Brain pericyte (primary cell): ENCODE data around the gene STX3.
"Not testable (repeated sequence)": the region's sequence is repeated elsewhere in the genome, so short reads cannot be mapped to it uniquely, and the experiment has no call there.

Experiments
- DNase-seq: peaks from one replicate; pipeline ENCODE4 v3.0.0-alpha.2; 2012; ENCODE audit warnings: low read depth, low spot score

The STX3 gene

DNA sequence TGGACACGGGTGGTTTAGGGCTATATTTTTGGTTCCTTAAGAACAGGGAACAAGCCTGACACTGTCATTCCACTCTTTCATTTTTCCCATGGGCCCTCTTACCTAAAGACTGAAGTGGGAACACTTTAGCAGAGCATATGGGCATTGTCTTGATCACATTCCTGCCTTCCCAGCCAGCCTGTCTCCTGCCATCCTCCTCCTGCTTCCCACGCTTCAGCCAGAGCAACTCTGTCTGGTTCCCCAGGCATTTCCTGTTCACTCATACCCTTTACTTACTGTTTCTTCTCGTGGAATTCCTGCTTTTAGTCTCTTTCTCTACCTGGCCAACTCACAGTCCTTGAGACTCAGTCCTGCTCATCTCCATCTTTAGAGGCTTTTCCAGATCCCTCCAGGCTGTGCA, 32.6 kb downstream of the STX3 start:
- no peak for DNase-seq

DNA sequence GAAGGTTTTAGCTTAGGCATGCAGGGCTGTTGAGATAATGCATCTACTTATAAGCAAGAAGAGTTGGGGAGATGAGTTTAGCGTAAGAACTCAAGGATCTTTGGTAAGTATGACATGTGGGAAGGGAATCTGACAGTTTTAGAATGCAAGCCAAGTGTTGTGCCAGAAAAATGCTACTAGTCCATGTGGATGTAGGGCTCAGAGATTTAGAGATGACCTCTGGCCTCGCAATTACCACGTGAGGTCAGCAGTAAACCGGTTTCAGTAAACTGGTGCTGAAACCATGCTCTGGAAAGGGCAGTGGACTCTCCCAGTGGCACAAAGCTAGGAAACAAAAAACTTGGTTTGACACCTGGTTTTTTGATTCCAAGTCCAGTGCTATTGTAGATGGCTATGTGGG, 36.5 kb downstream of the STX3 start:
- DNase-seq, result no peak

- no peak for DNase-seq
Observed at GRCh38 chr11:59792507-59792906, 37.3 kb downstream of the STX3 start.

DNA sequence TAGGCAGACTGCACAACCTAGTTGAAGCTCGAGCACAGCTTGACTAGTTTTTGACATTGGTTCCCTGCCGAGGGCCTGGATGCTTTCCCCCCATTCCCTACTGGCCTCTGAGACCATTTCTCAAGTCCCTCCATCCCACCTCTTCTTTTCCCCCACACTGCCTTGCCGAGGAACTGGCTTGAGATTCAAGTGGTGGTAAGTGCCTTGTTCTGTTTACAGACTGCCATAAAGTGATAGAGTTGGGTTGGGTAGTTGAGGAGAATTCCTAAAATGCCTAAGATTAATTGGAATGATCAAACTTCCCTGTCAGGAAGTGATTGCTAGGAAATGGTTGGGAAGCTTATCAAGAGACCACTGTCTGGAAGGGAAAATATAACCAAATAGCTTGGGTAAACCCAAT, 39.2 kb downstream of the STX3 start:
- no peak for DNase-seq

DNA sequence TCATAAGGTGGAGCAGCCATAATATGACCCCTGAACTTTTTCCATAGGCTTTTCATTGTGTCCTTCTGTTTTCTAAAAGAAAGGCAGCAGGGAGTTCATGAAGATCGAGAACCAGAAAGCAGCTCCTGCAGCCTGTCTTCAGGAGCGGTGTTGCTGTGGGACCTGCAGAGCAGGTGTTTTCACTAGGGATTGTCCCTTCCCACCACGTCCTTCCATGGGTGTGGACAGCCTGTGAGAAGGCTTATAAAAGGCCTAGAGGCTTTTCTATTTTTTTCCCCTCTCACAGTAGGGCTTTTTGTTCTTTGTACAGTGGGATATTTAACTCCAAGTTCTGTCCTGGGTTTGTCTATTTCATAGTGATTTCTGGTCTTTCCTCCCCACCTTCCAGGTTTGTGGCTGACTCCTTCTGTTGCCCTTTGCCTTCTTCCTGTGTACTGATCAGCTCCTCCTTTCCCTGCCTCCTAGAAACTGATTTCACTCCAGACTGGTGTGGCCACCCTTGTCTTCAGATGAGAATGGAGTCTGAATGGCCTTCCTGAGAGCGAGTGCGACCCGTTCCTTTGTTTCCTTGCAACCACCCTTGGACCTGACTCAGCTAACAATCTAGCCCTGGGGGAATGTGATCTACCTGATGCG, 45.3 kb downstream of the STX3 start:
- DNase-seq, result no peak

DNA sequence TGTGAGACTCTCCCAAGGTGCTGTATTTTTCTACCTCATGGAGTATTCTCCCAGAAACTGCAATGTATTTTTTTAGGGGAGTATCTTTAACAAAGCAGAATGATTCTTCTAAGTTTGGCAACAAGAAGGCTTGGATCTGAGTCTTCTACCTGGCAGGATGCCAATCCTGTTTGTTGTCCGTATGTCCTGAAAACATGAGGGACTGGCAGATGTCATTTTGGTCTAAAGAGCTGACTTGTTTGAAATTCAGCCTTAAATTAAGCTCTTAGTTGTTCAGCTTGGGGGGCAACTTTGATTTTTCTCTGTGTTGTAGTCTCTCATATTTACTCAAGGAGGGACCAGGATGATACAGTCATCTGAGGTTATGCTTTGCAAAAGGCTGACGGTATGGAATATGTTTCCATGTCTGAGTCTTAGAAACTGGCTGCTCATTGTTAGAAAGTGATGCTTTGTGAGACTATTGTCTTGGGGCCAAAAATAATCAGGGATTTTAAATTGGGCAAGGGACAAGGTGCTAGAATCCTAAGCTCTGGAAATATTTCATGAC, 46.1 kb downstream of the STX3 start:
- no peak for DNase-seq

DNA sequence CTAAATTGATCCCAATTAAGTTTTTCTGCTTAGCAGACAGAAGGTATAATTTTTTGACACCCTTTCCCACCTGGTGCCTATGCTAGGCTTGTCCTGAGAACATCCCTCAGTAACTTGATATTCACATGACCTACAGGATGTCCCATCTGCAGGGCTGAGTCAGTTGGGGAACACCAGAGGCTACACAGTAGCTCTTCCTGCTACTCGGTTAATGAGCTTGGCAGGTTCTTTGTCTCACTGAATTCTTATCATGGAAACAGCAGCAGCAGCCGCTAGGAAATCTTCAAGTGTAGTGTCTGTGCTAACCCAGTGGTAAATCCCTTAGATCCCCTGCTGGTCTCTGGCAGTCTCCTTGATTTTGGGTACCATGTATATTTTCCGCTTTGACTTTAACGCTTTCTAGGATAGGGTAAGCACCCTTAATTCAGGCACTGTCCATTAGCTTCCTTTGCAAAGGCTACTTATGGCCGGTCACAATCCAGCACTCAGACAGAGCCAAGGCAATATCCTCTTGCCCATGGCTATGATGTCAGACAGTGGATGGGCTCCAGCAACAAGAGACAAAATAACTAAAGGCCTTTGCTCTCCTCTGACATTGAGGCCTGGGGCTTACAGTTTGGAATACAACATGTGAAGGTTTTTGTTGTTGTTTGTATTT, 46.9 kb downstream of the STX3 start:
- no peak for DNase-seq

DNA sequence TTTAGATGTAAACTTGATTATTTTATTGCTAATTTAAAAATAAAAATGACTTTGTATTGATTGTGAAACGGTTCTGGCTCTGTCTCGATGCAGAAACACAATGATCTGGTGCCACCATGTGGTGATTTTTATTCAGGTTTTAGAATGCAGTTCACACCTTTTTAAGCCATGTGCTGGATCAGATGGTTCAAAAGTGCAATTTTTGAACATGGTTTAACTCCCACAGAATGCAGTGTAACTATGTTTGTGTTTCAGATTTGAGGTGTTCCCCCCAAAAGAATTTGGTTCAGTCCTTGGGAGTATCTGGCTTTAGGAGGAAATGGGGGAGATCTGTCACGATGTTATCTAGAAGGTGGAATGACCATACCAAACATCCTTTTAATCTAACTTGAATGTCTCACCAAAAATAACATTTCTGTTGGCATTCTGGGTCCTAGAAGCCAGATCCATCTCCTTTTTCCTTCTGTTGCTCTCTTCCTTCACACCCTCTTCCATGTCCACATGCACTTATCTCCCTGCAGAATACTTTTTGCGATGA, 47.5 kb downstream of the STX3 start:
- DNase-seq, result no peak

DNA sequence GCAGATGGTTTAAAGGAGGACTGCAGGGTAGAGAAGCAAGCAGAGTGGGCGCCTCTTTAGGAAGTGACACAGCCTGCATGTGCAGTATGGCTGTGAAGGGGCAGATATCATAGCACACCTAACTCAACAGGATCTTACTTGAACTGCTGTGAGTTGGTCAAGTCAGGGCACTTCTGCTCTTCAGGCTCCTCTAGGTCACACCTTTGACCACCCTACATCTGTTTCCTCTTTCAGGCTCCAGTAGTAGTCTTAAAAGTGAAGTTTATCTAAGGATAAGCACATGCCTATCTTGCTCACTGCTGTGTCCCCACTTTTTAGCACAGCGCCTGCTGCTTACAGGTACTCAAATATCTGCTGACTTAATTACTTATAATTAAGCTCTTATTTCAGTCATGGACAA, 48.9 kb downstream of the STX3 start:
- no peak for DNase-seq

- DNase-seq, result no peak
Observed at GRCh38 chr11:59807047-59807610, 52.0 kb downstream of the STX3 start.

DNA sequence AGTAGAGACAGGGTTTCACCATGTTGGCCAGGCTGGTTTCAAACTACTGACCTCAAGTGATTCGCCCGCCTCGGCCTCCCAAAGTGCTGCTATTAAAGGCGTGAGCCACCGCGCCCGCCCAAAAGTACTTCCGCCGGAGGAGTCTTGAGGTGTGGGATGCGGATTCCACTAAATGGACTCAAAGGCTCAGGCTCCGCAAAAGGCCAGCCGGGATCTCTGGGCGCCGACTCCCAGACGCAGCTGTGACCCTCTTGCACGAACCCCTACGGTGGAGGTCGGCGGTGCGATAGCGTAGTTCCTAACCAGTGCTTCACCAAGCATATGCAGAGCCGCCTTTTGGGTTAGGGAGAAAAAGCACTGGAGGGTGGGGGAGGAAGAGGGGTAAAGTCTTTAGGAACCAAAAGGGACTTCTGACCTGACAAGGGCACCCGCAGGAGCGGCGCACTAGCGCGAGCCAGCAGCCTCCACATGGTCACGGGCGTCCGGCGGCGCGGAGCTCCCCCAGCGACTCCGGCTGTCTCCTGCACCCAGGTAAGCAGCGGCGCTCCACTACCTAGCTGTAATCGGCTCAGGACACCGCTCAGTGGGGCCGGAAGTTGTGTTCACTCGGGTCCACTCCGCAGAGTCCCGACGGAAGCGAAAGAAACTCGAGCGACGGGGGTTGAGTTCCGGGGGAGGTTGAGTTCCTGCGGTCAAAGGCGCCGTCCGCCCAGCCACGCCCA, 55.2 kb downstream of the STX3 start, which contains the start of gene MRPL16:
Gene MRPL16 (minus strand): TSS at position 590 of the 722 bp plus-strand sequence. CDS start 120 bp downstream, at position 470.
- DNase-seq, result peak; percentile 51

- DNase-seq, result no peak
Observed at GRCh38 chr11:59810911-59811259, 55.7 kb downstream of the STX3 start.

- DNase-seq, result no peak
Observed at GRCh38 chr11:59812220-59812619, 57.0 kb downstream of the STX3 start.

DNA sequence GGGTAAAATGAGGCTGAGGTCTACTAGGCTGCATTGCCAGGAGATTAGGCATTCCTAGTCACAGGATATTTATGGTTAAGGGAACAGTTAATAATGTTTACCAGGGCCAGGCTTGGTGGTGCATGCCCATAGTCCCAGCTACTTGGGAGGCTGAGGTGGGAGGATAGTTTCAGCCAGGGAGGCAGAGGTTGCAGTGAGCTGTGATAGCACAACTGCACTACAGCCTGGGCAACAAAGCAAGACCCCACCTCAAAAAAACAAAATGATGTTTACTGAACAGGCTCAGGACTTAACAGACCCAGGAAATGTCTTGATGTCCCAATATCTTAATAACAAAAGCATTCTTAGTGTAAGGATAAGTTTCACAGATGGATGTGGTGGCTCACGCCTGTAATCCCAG, 58.2 kb downstream of the STX3 start:
- DNase-seq, result no peak

DNA sequence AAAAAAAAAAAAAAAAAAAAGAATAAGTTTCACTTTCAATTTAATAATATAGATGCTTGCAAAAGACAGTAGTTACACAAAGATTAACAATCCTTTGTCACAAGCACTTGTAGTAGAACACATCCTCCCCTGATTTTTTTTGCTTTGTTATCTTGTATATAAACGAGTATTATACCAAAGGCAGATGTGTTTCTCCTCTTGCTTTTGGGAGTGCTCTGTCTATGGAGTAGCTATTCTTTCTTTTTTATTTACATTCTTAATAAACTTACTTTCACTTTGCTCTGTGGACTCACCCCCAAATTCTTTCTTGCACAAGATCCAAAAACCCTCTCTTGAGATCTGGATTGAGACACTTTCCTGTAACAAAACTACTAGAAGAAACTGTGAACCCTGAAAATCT, 58.8 kb downstream of the STX3 start:
- no peak for DNase-seq

DNA sequence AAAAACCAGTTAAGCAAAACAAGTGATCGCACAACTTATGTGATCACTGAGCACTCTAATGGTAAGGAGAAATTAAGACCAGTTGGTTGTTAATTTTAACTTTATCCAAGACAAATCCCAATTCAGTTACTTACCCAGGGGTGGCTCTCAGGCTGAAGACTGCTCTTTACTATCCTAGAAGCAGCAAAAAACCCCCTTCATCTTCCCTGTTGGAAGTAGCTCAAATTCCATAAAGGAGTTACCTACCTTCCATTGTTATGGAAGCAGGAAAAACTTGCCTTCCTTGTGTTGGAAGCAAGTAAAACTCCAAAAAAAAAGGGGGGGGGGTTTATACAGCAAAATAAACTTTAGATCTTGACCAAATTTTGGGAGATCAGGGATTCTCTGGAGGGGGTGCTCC, 60.6 kb downstream of the STX3 start:
- DNase-seq, result no peak

- not testable (repeated sequence) for DNase-seq
Observed at GRCh38 chr11:59816434-59816833, 61.3 kb downstream of the STX3 start.

- DNase-seq, result no peak
Observed at GRCh38 chr11:59818572-59818971, 63.4 kb downstream of the STX3 start.

- DNase-seq, result no peak
Observed at GRCh38 chr11:59822989-59823566, 67.9 kb downstream of the STX3 start.

DNA sequence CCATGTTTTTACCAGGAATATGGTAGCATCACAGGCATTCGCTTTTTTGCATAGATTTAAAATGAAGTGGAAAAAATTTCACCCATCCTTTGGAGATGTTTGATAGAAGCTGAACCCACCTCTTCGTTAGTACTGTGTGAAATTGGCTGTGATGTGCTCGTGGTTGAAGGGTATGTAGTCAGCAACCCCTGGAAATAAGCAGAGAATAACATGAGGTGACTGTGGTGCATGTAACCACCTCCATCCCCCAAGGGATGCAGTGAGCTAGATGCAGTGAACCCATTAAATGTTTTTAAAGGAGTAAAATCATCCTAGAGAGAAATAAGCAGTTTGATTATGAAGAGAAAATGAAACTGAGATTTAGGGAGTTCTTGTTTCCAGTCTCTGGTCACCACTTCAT, 74.2 kb downstream of the STX3 start:
- DNase-seq, result no peak

DNA sequence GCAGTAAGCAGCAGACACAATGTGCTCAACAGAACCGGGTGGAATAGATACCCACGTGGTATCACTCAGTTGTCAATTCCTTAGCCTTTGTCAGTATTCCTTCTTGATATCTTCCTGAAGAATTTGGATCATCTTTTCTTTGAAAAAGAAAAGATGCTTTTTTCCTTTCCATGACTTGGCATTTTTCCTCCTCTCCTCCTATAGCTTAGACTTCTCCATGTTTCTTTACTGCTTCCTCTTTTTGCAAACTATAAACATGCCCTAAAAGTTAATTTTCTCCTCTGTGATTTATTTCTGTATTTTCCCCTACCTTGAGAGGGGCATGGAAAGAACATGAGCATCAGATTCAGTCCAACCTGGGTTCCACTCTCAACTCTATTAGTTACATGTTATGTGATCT, 78.4 kb downstream of the STX3 start:
- no peak for DNase-seq

DNA sequence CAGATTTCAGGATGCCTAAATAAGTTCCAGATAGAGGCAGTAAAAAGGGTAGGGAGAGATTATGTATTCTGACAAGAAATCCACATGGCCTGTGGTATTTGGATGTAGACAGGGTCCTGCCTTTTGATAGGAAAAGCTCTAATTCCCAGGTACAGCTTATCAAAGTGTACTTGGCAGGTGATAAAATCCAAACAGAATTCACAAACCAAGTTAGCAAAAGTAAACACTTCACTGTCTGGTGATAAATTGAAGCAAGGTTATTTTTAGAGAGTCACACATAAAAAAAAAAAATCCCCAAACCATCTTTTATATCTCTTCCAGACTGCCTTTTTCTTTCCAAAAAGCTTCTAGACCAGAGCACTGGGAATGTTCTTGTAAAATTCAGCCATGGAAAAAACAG, 84.4 kb downstream of the STX3 start:
- DNase-seq, result no peak
